IMR-90 (cell line): Measurements from ENCODE around the gene CISTR. TPM values are rescaled to one million over a fixed set of nuclear protein-coding genes. Genes with fewer than 3 reads are reported as not detected.

Source experiments
- ATAC-seq: fragments of 200-7000 bp; cut with Tn5 transposase; 2 replicates; pipeline ENCODE4 v1.9.1; 2020; ENCODE audit warnings: low read depth, mild to moderate bottlenecking, moderate library complexity
- BruUV-seq: library from RNA; stranded (reverse); fragments of 400-500 nt; replicated peaks from 2 replicates; lab custom pipeline; 2021; lab: Mats Ljungman, UMichigan
- CTCF ChIA-PET: fragments of 300-600 bp; formaldehyde crosslinking; extraction: SDS; loops from one replicate; lab custom pipeline; 2021; ENCODE audit warnings: antibody characterized with exemption; lab: Yijun Ruan, JAX
- POLR2A ChIA-PET: fragments of 300-600 bp; sonication (Branson Sonifier 250); formaldehyde crosslinking; loops from one replicate; lab custom pipeline; 2022; ENCODE audit warnings: antibody characterized with exemption; ENCODE audit not compliant: unreplicated experiment; lab: Charles Lee
- DNase-seq: peaks from one replicate; pipeline ENCODE4 v3.0.0; 2013
- H2AFZ ChIP-seq: replicated peaks from 2 replicates; pipeline ENCODE3; 2013; ENCODE audit warnings: low read length, mild to moderate bottlenecking; ENCODE audit not compliant: poor library complexity
- H2AK5ac ChIP-seq: 2 replicates; pipeline ENCODE4 v1.6.1; 2013; ENCODE audit warnings: low read depth, low read length, inconsistent platforms
- H2AK9ac ChIP-seq: replicated peaks from 2 replicates; pipeline ENCODE3; 2013; ENCODE audit warnings: mild to moderate bottlenecking, low read depth, low read length, moderate library complexity; ENCODE audit not compliant: poor library complexity
- H2BK120ac ChIP-seq: 2 replicates; pipeline ENCODE4 v1.6.1; 2013; ENCODE audit warnings: low read depth, low read length, inconsistent platforms
- H2BK15ac ChIP-seq: 3 replicates; pipeline ENCODE4 v1.6.1; 2013; ENCODE audit warnings: low read depth, low read length, inconsistent platforms
- H2BK20ac ChIP-seq: 2 replicates; pipeline ENCODE4 v1.6.1; 2013; ENCODE audit warnings: low read depth, mild to moderate bottlenecking, inconsistent platforms, low read length, moderate library complexity
- H2BK5ac ChIP-seq: 2 replicates; pipeline ENCODE4 v1.6.1; 2013; ENCODE audit warnings: mild to moderate bottlenecking, low read depth, low read length, inconsistent platforms; ENCODE audit not compliant: poor library complexity, severe bottlenecking
- H3K14ac ChIP-seq: replicated peaks from 2 replicates; pipeline ENCODE4 v1.6.1; 2013; ENCODE audit warnings: low read depth, low read length, inconsistent platforms
- H3K18ac ChIP-seq: 2 replicates; pipeline ENCODE4 v1.6.1; 2013; ENCODE audit warnings: low read depth, low read length, control low read depth
- H3K23ac ChIP-seq: 2 replicates; pipeline ENCODE4 v1.6.1; 2013; ENCODE audit warnings: low read depth, low read length, inconsistent platforms
- H3K27ac ChIP-seq: 2 replicates; pipeline ENCODE4 v1.5.1; 2013; ENCODE audit warnings: mild to moderate bottlenecking, control low read depth, low read length; ENCODE audit not compliant: insufficient read depth
- H3K27me3 ChIP-seq: 2 replicates; pipeline ENCODE4 v1.6.1; 2013; ENCODE audit warnings: low read length; ENCODE audit not compliant: control insufficient read depth, insufficient read depth
- H3K36me3 ChIP-seq: 2 replicates; pipeline ENCODE4 v1.6.1; 2013; ENCODE audit warnings: low read length, mixed read lengths; ENCODE audit not compliant: control insufficient read depth, insufficient read depth
- H3K4ac ChIP-seq: 2 replicates; pipeline ENCODE4 v1.6.1; 2013; ENCODE audit warnings: low read depth, low read length, inconsistent platforms
- H3K4me1 ChIP-seq: 2 replicates; pipeline ENCODE4 v1.6.1; 2013; ENCODE audit warnings: low read length, mixed read lengths; ENCODE audit not compliant: control insufficient read depth, insufficient read depth
- H3K4me2 ChIP-seq: 2 replicates; pipeline ENCODE4 v1.6.1; 2013; ENCODE audit warnings: low read depth, mild to moderate bottlenecking, control low read depth, low read length, moderate library complexity
- H3K4me3 ChIP-seq: 2 replicates; pipeline ENCODE4 v1.5.1; 2013; ENCODE audit warnings: low read depth, mild to moderate bottlenecking, control low read depth, low read length, moderate library complexity; ENCODE audit not compliant: insufficient read depth
- H3K56ac ChIP-seq: 2 replicates; pipeline ENCODE4 v1.6.1; 2013; ENCODE audit warnings: low read length, inconsistent platforms; ENCODE audit not compliant: insufficient read depth; ENCODE audit errors: extremely low read depth
- H3K79me1 ChIP-seq, 2 experiments: 2 replicates each; pipeline ENCODE4 v1.6.1; 2013; ENCODE audit warnings: low read length in 2 of 2, inconsistent platforms in 1 of 2, low read depth in 1 of 2
- H3K9ac ChIP-seq: 2 replicates; pipeline ENCODE4 v1.6.1; 2013; ENCODE audit warnings: low read depth, low read length, control low read depth
- H3K9me1 ChIP-seq: 2 replicates; pipeline ENCODE4 v1.6.1; 2013; ENCODE audit warnings: low read length, inconsistent platforms; ENCODE audit not compliant: insufficient read depth
- H3K9me3 ChIP-seq: 2 replicates; pipeline ENCODE4 v1.6.1; 2013; ENCODE audit warnings: low read length; ENCODE audit not compliant: control insufficient read depth, insufficient read depth
- H4K20me1 ChIP-seq: 2 replicates; pipeline ENCODE4 v1.6.1; 2013; ENCODE audit warnings: low read length, inconsistent platforms; ENCODE audit not compliant: insufficient read depth
- H4K5ac ChIP-seq: 2 replicates; pipeline ENCODE4 v1.6.1; 2013; ENCODE audit warnings: mild to moderate bottlenecking, low read depth, low read length, control low read depth
- H4K8ac ChIP-seq, 2 experiments: 2 replicates each; pipeline ENCODE4 v1.6.1; 2013; ENCODE audit warnings: low read depth in 2 of 2, low read length in 2 of 2, control low read depth in 1 of 2, inconsistent platforms in 1 of 2
- H4K91ac ChIP-seq: 2 replicates; pipeline ENCODE4 v1.6.1; 2013; ENCODE audit warnings: low read depth, low read length, inconsistent platforms; ENCODE audit not compliant: insufficient read depth
- BHLHE40 ChIP-seq: fragments of 150-350 bp; IDR thresholded peaks from 2 replicates; pipeline ENCODE4 v1.6.1; 2016; ENCODE audit warnings: mild to moderate bottlenecking, low read depth, low read length
- CHD1 ChIP-seq: IDR thresholded peaks from 2 replicates; pipeline ENCODE4 v1.6.1; 2012; ENCODE audit warnings: low read depth, low read length, improper control_type of control experiment
- FOS ChIP-seq: fragments of 150-350 bp; IDR thresholded peaks from 2 replicates; pipeline ENCODE4 v1.6.1; 2016; ENCODE audit warnings: low read depth, low read length
- MXI1 ChIP-seq: IDR thresholded peaks from 2 replicates; pipeline ENCODE4 v1.6.1; 2012; ENCODE audit warnings: low read depth, mild to moderate bottlenecking, low read length, moderate library complexity, borderline replicate concordance
- RAD21 ChIP-seq: IDR thresholded peaks from 2 replicates; pipeline ENCODE4 v1.6.1; 2012; ENCODE audit warnings: low read length, improper control_type of control experiment
- SMC3 ChIP-seq: fragments of 150-350 bp; IDR thresholded peaks from 2 replicates; pipeline ENCODE4 v1.6.1; 2016; ENCODE audit warnings: low read depth, mild to moderate bottlenecking, antibody characterized with exemption, low read length, moderate library complexity
- WGBS, 2 experiments: methylation state at CpG; one replicate each; pipeline versions ENCODE4 v1.1.5 to v1.1.7; 2013; ENCODE audit warnings: missing lambda C conversion rate in 2 of 2; ENCODE audit not compliant: insufficient read length in 1 of 2; ENCODE audit errors: extremely low coverage in 2 of 2; 5-methylcytosine and 5-hydroxymethylcytosine counted together
- dilution Hi-C: fragments of 300-500 bp; cut with HindIII; formaldehyde crosslinking; loops from one replicate; pipeline ENCODE4 v1.14.3; 2018; ENCODE audit warnings: low sequenced_read_pairs; ENCODE audit not compliant: unreplicated experiment
- in situ Hi-C: fragments of 300-500 bp; cut with MboI; formaldehyde crosslinking; loops from 3 replicates; pipeline ENCODE4 v1.14.3; 2019; ENCODE audit warnings: low sequenced_read_pairs, inconsistent platforms, mixed read lengths
- intact Hi-C: fragments of 100-400 bp; cut with micrococcal nuclease; formaldehyde crosslinking; loops from 2 replicates; pipeline ENCODE4 v1.10.0; 2022
- polyA plus RNA-seq, 3 experiments: library from polyadenylated mRNA; depleted of rRNA; stranded (reverse); fragments of >200 nt; gene quantifications; 2 replicates each; pipeline ENCODE4 v1.2.3, GENCODE V29; 2012; ENCODE audit warnings: low replicate concordance in 1 of 3
- total RNA-seq: library from RNA; depleted of rRNA; stranded (reverse); fragments of >200 nt; gene quantifications from 2 replicates; pipeline ENCODE4 v1.2.3, GENCODE V29; 2012
- TF ChIP-seq, protein P1 (sequence below): conservative IDR thresholded peaks from 2 replicates; pipeline ENCODE4 v1.5.1; 2012; ENCODE audit warnings: mild to moderate bottlenecking, low read depth, low read length, improper control_type of control experiment
- TF ChIP-seq, protein P2 (sequence below): fragments of 150-350 bp; IDR thresholded peaks from 2 replicates; pipeline ENCODE4 v1.6.1; 2016; ENCODE audit warnings: low read depth, mild to moderate bottlenecking, low read length, moderate library complexity, borderline replicate concordance

Gene CISTR
- total and polyA plus RNA-seq, 2 of the 4 experiments (the other 2 are of a cell fraction), result not detected

DNA sequence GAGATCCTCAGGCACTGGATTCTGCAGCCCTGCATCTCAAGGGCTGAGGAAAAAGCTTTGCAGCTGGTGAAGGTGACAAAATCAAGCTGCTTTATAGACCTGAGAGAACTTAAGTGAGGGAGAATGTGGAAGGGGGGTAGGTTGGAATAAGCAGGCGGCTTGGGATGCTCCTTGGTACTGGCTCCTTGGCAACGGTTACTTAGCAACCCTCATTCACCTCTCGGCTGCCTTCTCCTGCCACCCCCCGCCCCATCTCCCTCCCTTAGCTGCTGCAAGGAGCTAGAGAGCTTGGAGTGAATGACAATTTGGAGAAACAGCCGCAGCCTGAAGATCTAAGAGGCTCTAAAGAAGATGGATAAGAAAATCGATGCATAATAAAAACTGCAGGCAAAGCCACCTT is 44.1 kb upstream of the CISTR start (continued):
- TF ChIP-seq, protein P1, sequence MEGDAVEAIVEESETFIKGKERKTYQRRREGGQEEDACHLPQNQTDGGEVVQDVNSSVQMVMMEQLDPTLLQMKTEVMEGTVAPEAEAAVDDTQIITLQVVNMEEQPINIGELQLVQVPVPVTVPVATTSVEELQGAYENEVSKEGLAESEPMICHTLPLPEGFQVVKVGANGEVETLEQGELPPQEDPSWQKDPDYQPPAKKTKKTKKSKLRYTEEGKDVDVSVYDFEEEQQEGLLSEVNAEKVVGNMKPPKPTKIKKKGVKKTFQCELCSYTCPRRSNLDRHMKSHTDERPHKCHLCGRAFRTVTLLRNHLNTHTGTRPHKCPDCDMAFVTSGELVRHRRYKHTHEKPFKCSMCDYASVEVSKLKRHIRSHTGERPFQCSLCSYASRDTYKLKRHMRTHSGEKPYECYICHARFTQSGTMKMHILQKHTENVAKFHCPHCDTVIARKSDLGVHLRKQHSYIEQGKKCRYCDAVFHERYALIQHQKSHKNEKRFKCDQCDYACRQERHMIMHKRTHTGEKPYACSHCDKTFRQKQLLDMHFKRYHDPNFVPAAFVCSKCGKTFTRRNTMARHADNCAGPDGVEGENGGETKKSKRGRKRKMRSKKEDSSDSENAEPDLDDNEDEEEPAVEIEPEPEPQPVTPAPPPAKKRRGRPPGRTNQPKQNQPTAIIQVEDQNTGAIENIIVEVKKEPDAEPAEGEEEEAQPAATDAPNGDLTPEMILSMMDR, result no peak
- TF ChIP-seq SMC3 (no peak), RAD21 (no peak), FOS (no peak), CHD1 (no peak), MXI1 (no peak)

DNA sequence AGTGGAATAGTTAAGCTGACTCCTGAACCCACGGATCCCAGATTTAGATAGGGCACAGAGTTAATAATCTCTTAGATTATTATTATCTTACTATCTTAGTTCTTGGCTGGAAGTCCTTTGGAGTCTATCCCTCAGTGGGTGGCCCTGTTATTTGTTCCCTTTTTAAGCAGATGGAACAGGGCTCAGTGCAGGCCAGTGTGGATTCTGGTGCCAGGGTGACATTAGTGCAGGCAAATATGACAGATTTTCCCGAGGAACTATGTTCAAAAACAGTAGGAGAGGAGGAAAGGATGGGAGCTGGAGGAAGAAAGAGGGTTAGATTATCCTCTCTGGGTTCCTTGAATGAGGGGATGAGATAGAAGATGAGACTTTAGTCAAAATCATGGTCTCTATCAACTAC is 41.4 kb upstream of the CISTR start:
- no peak overlapping the region for H3K9ac ChIP-seq
- no peak overlapping the region for H3K18ac ChIP-seq
- no peak overlapping the region for H2BK5ac ChIP-seq
- H3K79me1 ChIP-seq, result no peaks in the 10 kb centered on the region
- TF ChIP-seq, protein P2, sequence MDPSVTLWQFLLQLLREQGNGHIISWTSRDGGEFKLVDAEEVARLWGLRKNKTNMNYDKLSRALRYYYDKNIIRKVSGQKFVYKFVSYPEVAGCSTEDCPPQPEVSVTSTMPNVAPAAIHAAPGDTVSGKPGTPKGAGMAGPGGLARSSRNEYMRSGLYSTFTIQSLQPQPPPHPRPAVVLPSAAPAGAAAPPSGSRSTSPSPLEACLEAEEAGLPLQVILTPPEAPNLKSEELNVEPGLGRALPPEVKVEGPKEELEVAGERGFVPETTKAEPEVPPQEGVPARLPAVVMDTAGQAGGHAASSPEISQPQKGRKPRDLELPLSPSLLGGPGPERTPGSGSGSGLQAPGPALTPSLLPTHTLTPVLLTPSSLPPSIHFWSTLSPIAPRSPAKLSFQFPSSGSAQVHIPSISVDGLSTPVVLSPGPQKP, result no peak
- TF ChIP-seq BHLHE40, result no peak
- no peak for ATAC-seq
- no peaks in the 10 kb centered on the region; the same call in 1 of the 2 replicates for H3K9me1 ChIP-seq
- H4K91ac ChIP-seq, result no peak overlapping the region
- ChIA-PET CTCF (interaction anchor here (1.2 kb wide), 1 partner anchor 47 kb away, joined by 3 read pairs; no protein-coding TSS in a partner anchor), POLR2A (no interaction called here)
- H2AK9ac ChIP-seq, result no peak overlapping the region
- no peak overlapping the region for H2AK5ac ChIP-seq
- no peak overlapping the region for H3K27ac ChIP-seq
- WGBS, 2 experiments, result no CpG with 5 or more reads among the region's 2 CpGs
- dilution Hi-C loops, result no loop called here
- no peaks in the 10 kb centered on the region for H3K4me1 ChIP-seq
- no peak overlapping the region for H3K4ac ChIP-seq
- no peak overlapping the region for H3K56ac ChIP-seq
- no peaks in the 10 kb centered on the region for H3K9me3 ChIP-seq
- no peak overlapping the region for H2BK15ac ChIP-seq
- H4K8ac ChIP-seq, result no peak overlapping the region
- H2BK20ac ChIP-seq, result no peak overlapping the region
- in situ Hi-C loops, result no loop called here
- DNase-seq, result no peak
- intact Hi-C loops, result no loop called here
- H4K5ac ChIP-seq, result no peak overlapping the region
- H4K20me1 ChIP-seq, result no peaks in the 10 kb centered on the region
- H3K4me3 ChIP-seq, result no peak overlapping the region
- H3K36me3 ChIP-seq, result no peaks in the 10 kb centered on the region
- H3K27me3 ChIP-seq, result peaks cover 49% of the 10 kb centered on the region
- no peak overlapping the region for H3K23ac ChIP-seq
- no peak overlapping the region for H3K14ac ChIP-seq
- H2BK120ac ChIP-seq, result no peak overlapping the region
- no peak overlapping the region for H2AFZ ChIP-seq
- no TSS peak for BruUV-seq
- H3K4me2 ChIP-seq, result no peak overlapping the region
